Nucleus accumbens (tissue), 56 donors: ENCODE measurements around the gene GNAZ.

ENCODE experiments used
- DNase-seq, 56 donors: peaks; one replicate each; lab custom pipeline; 2025; lab: John Stamatoyannopoulos, UW

GNAZ gene

GRCh38 chr22:23103199-23103954, 33.1 kb downstream of the GNAZ start:
- DNase-seq, result peak in 15 of 56 donors; percentile 11 to 53 (median 28)

- DNase-seq, result peak in 2 of 56 donors; percentile 13 to 46
Observed at GRCh38 chr22:23104187-23104971, 34.1 kb downstream of the GNAZ start.

DNA sequence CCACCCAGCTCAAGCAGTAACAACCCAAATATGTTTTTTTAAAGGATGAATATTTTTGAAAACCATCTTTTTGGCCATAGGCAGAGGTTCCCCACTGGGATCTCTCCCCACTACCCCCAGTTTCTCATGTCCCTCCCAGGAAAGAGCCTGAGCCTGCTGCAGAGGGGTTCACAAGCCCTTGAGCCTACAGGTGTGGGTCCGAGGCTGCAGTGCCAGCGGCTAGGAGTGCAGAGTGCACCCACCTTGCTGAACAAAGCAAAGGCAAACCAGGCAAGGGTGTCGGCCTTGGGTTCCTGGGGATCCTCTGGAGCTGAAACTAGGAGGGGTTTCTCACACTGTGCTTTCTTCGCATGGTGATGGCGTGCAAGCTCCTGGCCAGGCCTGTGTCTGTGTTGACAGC, 35.0 kb downstream of the GNAZ start:
- DNase-seq, result no peak

- DNase-seq, result no peak
Observed at GRCh38 chr22:23105919-23106318, 35.6 kb downstream of the GNAZ start.

- DNase-seq, result peak in 2 of 56 donors; percentile 21 to 29
Observed at GRCh38 chr22:23106344-23106743, 36.0 kb downstream of the GNAZ start.

GRCh38 chr22:23106906-23107367, 36.6 kb downstream of the GNAZ start:
- peak in 1 of 56 donors; percentile 30 for DNase-seq

GRCh38 chr22:23107487-23108248, 37.3 kb downstream of the GNAZ start:
- no peak for DNase-seq

- DNase-seq, result no peak
Observed at GRCh38 chr22:23108249-23109078, 38.1 kb downstream of the GNAZ start.

DNA sequence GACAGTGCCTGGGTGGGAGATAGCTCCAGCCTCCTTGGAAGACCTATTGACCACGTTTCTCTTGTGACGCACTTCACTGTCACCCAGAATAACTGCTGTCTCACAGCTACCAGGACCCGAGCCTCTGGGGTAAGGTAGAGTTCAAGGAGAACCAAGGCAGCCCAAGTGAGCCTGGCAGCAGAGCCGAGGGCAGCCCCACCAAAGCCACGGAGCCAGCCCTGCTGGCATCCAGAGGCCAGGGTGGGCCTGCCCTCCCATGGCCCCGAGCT, 38.7 kb downstream of the GNAZ start:
- no peak for DNase-seq

DNA sequence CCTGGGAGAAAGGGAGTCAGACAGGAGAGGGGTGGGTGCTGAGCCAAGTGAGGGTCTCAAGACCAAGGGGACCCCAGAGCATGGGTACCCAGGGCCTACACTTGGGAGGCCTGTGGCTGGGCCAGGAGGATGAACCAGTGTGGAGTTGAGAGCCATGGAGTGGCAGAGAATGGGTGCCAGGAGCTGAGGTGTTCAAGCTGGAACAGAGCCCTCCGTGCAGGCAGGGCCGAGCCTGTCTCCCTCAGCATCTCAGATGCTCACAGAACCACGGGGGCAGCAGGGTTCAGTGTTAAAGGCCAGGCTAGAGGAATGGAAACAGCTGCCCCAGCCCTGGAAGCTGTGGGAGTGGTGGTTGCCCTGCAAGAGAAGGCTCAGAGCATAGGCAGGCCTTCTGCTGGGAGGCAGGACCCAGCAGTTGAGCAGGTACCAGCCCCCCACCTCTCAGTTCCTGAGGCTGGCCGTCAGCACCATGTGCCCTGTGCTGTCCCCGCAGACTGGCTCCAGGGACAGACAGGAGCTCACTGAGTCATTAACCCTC, 39.2 kb downstream of the GNAZ start:
- no peak for DNase-seq

- peak in 15 of 56 donors; percentile 15 to 60 (median 46) for DNase-seq
Observed at GRCh38 chr22:23110190-23110921, 40.0 kb downstream of the GNAZ start.

GRCh38 chr22:23110922-23111527, 40.7 kb downstream of the GNAZ start:
- DNase-seq, result peak in 17 of 56 donors; percentile 24 to 72 (median 50)

DNA sequence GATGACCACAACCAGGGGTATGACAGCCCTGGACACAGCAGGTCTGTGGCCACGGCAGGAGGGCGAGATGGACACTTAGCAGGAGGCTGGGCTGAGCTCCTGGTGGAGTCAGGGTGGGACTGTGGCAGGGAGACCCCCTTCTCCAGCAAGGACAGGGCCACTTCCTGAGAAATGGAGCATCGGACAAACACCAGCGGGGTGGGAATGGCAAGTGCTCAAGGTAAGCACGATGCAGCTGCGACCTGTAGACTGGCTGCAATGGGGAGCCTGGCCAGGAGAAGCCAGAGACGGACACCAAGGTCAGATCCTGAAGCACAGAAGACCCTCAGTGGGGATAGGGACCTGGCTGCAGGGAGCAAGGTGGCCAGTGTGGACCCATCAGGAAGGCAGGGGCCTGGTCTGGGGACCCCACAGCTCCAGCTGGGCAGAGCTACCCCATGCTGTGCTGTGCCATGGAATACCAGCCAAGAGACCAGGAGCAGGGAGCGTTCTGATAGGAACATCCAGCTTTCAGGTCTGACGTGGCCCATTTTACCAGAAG, 42.2 kb downstream of the GNAZ start:
- DNase-seq, result no peak

- DNase-seq, result peak in 52 of 56 donors; percentile 17 to 92 (median 76)
Observed at GRCh38 chr22:23113067-23113846, 42.9 kb downstream of the GNAZ start.

GRCh38 chr22:23113847-23114720, 43.8 kb downstream of the GNAZ start:
- peak in 54 of 56 donors; percentile 25 to 94 (median 80) for DNase-seq

DNA sequence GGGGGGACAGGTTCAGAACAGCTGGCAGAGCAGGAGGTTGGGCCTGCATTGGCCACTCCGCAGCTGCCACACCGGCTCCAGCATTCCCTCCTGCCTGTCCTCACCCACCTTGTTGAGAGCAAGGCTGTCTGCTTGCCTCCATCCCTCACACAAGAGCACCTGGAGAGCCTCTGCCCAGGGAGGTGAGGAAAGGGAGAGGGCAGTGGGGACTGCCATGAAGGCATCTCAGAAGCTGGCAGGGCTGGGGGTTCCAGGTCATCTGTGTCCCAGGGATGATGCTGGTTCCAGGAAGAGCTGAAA, 44.4 kb downstream of the GNAZ start:
- no peak for DNase-seq

DNA sequence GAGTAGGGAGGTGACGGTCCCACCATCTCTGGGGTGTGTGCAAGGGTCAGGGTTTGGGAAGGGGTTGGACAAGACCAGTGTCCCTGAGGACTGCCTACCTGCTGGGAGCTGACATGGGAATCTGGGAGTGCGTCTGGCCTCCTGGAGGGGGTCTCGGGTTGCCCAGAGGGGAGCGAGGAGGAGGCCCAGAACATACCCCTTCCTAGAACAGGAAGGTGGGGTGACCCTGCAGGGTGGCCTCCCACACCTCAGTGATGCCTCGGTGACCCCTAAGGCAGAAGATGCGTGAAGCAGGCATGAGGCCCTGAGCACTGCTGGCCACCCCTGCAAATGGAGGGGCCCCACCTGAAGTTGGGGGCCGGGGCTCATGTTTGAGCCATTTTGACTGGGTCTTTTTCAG, 45.0 kb downstream of the GNAZ start:
- DNase-seq, result no peak
